GM21515 (cell line): Measurements from ENCODE around the gene XPO6.

Experiments used
- ATAC-seq: cut with Tn5 transposase; IDR thresholded peaks from one replicate; pipeline ENCODE4 v1.9.1; 2021; ENCODE audit not compliant: unreplicated experiment

Gene XPO6

DNA sequence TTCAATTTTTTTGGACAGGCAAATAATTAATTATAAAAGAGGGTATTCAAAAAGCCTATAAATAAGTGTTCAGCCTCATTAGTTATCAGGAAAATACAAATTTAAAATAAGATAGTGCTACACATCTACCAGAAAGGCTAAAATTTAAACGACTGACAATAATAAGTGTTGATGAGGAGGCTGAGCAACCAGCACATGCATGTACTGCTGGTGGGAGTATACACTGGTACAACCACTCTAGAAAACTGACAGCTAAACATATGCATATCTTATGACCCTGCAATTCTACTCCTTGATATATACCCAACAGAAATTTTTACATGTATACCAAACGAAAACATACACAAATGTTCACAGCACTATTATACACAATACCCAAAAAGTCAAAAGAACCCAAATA lies 27.1 kb downstream of the XPO6 start:
- ATAC-seq = no peak

DNA sequence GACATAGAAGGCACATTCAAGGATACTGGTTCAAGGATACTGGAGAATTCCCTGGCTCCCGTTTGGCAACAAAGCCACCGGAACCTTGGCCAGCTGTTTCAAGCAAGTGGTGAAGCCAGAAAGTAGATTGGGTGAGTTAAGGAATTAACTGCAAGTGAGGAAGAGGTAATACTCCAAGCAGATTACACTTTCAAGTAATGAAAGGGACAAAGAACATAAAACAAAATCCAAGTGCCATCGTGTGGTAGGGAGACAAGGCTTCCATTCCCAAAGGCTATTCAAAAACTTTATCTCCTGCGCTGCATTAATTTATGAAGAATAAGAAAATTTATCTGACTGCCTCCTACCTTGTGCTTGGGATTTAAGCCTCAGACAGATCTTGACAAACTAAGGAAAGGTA lies 27.8 kb downstream of the XPO6 start:
- no peak for ATAC-seq

DNA sequence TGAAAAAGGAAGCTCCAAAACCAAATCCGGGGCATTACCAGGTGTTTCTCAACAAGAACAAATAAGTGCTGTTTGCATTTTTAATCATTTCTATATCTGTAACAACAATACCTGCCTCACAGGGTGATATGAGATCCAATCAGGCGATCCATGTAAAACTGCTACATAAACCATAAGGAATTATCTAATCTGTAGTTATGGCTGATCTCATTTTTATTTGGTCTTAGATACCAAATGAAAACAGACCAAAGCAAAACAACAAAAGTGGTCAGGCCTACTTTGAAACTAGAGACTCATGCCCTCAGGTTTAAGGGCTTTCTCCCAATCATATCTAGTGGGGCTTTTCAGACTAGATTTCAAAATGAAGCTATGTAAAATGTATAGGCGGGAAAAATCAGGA lies 28.3 kb downstream of the XPO6 start:
- no peak for ATAC-seq

DNA sequence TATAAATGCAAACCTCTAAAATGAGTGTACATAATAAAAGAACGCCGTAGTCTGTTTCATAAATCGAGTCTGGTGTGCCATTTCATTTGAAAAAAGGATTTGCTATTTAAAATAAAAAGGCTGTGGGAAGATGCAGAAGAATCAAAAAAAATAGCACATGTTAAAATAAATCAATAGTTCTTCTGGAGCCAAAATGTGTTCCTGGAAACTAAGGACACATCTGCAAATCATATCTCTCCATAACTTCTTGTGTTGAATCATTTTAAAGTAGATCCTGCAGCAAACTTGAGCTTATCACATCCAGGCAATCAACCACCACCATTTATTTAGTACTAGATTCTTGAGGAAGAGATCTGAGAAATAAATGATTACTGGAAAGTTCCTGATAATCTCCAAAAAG lies 29.0 kb downstream of the XPO6 start:
- no peak for ATAC-seq

DNA sequence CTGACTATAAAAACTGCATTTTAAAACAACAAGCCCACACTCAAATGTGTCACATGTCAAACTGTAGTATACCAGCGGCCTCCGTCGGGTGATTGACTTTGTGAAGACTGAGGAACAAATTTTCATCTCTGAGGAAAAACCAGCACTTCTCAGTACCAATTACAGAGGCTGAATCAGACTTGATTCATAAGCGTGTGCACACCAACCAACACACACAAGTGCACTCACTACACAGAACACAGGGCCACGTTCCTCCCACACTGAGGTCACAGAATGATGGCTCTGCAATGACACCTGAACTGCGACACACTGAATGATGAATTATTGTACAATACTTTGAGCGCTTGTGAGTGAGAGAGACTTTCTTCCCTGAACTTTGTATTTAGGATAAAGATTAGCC lies 29.6 kb downstream of the XPO6 start:
- no peak for ATAC-seq

DNA sequence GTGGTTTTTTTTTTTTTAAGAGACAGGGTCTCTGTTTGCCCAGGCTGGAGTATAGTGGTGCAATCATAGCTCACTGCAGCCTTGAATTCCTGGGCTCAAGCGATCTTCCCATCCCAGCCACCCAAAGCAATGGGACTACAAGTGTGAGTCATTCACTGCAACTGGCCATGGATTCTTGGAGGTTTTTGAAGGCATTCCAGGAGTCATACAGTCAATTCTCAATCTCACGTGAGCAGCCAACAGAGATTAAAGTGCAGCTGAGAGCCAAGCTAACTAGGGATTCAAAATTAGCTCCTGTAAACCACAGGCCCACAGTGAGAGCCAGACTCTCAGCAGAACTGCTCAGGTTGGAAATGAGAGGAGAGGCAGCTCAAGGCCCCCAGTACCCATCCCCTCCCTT lies 30.2 kb downstream of the XPO6 start:
- ATAC-seq = no peak

DNA sequence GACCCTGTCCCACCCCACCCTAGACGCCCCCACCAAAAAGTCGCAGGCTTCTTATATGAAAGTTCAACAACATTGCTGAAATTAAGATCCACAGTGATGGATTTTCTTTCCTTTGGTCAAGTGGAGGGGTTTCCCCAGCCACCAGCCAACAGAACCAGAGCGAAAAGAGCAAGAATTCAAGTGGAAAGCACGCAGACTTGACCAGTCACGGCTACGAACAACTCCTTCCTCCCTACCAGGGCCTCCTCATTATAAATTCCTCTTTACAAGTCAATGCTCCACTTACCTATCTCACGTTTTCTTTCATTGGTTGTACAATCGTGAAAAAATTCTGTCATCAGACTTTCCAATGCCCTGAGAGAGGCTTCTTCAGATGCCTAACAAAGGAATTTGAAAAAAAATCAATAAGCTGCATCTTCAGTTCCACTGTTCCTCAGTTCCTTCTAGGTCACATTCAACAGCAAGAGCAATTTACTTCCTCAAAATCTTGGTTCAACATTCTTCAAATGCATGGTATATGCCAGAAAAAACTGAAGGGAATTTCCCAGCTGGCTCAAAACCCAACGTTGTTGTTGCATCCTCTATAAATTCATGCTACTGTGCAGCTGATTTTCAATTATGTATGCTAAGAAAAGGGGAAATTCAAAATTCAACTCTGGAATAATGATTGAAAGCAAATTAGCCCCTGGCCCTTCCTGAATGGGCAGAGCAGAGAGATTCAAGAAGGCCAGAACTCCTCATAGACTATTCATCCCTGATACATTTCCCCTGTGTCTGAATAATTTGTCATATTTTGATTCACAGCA lies 30.9 kb downstream of the XPO6 start:
- no peak for ATAC-seq

DNA sequence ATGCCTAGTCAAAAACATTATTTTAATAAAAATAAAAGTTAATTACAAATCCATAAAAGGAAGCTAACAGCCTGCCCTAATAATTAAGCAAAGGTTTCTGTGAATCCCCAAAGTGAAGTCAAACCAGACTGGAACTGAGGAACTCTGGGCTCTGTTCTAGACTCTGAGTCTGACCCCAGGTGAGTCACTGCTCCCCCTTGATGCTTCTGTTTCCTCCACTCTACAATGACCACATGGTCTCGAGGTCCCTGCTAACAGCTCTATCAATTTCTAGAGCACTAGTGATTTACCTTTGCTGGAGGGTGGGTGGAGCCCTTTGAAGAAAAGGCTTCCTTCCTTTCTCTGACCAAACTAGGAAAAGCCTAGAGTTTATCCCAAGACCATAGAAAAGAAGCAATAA lies 32.4 kb downstream of the XPO6 start:
- ATAC-seq = no peak

DNA sequence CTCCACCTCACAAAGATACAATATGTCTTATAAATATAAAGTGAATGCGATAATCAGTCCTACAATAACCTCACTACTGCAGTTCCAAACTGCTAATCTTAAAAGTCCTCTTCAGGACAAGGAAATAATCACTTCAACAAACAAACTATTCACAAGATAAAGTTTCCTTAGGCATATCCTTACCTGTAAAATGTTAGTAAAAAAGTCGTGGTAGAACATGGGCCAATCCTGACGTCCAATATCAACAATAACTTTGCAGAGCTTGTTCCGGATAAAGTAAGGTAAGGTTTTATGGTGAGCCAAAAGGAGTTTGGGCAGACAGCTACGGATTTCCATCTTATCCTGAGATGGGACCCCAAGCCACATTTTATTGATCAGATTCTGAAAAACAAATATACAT lies 36.0 kb downstream of the XPO6 start:
- ATAC-seq = no peak

DNA sequence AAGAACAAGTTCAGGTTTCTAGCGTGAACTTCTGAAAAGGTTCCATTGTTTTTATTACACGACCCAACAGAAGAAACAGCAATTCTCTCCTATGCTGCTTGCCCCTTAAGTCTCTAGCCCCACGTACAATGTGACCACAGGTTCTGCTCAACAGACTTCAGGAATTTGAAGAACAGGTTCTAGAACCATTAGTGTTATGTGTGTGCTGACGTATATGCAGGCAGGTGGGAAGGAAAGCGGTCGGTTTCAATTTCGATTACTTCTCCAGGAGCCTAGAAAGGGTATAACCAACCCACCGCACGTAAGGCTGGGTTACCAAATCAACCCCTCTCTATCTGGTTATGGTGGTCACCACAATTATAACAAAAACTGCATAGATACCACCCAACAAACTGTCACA lies 39.4 kb downstream of the XPO6 start:
- ATAC-seq = no peak

DNA sequence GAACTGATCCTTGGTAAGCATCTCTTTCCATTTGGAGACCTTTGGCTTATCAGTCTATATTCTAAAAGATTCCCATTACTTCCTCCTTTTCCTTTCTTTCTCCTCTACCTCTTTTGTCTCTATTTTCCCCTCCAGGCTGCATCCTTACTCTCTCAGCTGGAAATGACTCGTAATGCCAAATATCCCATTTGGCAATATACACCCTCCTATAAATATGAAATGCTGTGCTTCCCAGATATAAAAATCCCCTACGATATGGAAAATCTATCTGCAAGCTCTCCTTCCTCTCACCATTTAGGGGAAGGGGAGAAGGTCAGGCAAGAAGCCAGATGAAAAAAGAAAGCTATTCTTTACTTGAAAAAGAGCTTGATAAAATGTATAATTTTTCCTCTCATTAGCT lies 39.9 kb downstream of the XPO6 start:
- ATAC-seq = no peak

DNA sequence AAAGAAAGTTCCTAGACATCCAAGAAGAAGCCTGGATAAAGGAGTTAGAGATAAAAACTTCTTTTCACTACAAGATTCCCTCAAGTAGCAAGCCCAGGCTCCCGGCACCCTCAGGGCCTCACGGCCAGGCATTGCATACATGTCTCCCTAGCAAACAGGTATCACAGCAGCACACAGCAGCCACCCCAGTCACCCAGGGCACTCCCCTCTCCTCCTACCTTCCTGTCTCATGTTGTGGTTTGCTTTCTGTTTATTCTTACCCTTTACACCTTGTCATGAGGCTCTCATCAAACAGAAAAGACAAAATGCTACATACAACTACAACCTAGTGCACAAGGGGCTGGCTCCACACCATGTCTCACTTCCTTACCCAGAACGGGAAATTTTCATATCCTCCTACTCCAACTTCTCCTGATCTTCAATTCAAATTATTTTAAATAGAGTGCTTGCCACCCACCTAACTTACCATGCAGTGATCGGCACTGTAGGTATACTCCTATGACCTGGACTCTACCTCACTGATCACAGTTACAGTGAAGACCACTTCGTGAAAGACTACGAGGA lies 42.7 kb downstream of the XPO6 start:
- ATAC-seq = no peak

DNA sequence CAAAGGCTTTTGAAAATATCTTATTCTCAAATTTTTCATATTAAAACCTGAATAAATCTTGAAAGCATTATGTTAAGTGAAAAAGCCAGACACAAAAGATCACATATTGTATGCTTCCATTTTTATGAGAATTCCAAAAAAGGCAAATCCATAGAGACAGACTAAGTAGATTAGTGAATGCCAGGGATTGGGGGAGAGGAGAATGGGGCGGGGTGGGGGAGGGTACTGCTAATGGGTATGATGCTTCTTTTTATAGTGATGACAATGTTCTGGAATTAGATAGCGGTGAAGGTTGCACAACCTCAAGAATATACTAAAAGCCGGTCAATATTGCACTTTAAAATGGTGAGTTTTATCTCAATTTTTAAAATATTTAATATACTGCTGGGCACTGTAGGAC lies 44.0 kb downstream of the XPO6 start:
- ATAC-seq = no peak

DNA sequence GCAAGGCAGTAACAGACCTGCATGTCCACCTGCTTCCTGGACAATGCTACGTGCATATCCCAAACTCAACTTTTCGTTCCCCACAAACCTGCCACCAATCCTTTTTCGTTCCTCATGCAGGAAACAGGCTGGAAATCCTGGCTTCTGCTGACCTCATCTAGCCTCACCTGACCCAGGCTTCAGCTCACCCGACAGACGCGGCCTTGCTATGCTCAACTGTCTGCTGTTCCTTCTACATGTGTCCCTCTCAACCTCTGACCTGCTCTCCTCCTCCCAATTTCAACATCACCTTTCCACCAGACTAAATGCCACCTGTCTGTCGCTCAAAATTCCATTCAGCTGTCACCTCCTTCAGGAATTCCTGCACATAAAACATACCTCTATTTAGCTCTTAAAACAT lies 44.5 kb downstream of the XPO6 start:
- ATAC-seq = no peak

DNA sequence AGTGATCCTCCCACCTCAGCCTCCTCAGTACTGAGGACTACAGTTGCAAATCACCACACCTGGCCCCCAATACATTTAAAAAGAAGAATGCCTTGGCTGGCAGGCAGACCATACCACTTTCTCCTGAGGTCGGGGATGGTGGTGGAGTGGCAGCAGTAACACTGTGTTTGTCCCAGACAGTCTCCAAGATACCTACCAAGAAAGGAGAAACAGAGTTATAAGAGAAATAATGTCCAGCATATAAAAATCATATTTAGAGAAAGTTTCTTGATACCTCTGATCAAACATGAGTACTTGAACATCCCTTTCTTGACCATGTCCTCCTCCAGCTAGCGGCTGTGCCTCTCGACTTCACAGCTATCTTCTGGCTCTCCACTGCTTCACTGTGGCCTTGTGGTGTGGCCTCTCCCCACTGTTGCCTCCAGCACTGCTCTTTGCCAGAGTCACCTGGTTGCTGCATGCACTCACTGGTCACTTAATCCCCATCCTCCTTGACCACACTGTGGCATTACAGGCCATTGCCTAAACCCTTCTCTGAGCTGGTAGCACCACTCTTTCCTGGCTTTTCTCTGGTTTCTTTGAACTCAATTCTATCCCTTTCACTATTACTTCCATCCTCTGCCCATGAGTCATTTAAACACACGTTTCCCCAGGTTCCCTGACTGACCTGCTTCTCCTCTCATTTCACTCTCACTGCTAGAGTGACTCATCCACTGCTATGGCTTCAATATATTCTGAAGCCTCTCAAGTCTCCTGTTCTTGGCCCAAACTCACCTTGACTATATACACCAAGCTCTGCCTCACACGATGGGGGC lies 45.2 kb downstream of the XPO6 start:
- ATAC-seq = no peak

DNA sequence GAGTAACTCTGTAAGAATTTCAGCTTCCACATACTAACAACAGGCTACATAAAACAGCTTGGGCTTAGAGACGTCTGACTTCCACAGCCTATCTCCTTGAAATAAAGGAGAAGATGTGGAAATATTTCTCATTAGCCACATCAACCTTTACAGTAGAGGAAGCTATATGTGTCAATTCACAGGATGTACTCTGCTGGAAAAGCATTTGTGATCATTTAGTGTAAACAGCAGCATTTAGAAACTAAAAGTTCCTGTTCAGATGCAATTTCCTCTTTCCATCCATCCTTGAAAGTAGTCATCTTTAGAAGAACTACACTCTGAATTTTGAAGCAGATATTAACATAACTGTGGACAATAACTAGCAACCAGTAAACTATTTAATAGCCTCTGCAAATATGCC lies 46.2 kb downstream of the XPO6 start:
- no peak for ATAC-seq

DNA sequence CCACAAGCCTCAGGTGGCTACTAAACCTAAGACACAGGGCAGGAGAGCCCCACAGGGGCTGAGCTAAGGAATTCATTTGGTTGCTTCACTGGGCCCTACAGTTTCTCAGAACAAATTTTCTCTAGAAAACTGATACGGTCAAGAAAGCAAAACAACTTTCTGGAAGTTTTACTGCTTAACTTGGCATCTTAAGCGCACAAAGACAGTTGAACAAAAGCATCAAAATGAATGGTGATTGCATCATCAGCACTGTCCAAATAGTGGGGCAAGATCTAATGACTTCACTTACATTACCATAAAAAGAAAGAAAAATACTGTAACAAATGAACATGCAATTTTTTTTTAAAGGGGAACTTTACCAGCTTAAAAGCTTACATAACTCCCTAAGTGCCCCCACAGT lies 47.6 kb downstream of the XPO6 start:
- ATAC-seq = no peak

DNA sequence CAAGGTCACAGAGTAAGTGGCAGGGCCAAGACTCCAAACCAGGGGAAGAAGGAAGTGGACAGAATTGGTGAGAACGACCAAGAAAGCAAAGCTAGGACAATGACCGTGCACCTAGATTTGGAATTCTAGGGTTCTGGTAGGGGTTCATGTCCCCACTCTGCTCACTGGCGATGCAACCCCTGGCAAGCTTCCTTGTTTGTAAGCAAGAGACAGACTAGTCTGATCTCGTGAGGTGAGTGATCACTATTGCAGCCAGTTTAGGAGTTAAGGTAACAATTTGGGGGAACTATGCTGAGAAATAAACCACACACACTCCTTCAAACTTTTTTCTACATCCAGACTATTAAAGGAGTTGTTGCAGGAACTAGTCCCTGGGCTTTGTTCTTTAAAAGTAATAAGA lies 48.1 kb downstream of the XPO6 start:
- no peak for ATAC-seq

DNA sequence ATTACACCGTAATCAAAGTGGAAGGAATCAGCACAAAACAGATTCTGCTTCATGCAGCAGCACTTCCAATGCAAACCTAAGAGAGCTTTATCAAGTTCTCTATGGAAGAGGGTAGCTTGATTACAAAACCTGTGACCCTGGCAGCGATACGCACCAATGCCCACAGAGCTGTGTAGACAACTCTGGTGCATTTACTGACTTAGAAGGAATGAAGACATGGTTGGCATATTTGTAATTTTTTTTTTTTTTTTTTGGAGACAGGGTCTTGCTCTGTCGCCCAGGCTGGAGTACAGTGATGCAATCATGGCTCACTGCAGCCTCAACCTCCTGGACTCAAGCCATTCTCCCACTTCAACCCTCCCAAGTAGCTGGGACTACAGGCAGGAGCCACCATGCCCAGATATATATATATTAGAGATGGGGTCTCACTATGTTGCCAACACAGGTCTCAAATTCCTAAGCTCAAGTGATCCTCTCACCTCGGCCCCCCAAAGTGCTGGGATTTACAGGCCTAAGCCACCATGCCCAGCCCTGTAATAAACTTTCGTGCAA lies 49.4 kb downstream of the XPO6 start:
- ATAC-seq = no peak

DNA sequence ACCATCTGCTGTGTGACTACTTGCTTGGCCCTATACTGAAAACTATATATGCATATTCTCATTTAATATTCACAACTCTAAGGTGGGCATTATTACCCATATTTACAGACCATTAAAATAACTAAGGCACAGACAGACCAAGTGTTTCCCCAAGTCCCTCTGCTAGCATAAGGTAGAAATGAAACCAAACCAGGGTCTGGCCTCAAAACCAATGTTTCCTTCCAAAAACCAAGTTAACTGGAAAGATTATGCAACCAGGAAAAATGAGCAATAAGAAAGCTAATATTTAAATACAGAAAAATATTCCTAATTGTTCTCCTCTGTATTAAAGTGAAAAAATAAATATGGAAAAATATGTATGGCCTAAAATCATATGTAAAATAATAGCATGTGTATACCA lies 50.1 kb downstream of the XPO6 start:
- ATAC-seq = no peak

DNA sequence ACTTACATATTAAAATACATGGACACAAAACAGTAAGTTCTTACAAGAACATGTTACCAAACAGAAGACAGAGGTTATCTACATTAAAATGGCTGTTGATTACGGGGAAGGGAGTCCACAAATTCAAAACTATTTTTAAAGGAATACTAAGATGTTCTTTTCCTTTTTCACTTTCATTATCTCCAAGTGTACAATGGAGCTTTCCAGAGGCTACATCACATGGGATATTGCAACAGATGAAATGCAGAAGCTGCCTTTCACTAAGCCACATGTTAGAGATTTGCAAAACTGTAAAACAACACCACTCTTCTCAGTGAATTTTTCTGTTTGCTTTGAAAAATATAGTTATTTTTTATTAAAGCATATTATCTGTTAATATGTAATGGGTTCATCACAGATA lies 53.6 kb downstream of the XPO6 start:
- ATAC-seq = no peak
